ENCODE results near the gene WNT11.

The WNT11 gene

DNA sequence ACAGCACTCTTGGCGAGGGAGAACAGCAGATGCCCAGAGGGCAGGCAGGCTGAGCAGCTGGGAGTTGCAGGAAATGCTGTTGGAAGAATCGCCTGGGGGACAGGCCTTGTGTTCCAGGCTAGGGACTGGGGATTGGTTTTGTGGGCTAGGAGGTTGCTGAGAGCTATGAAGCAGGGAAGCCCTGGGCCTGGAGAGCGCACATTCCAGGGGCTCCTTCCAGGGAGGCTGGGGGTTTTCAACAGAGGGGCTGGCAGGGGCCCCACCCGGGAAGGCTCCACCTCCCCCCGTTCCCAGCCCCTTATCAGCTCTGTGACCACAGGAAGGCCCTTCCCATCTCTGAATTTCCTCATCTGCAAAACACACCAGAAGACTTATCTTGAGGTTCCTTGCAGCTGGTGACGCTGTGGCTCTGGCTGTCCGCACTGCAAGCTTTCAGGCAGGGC, 21.7 kb downstream of the WNT11 start:
- no peak for TF ChIP-seq ZFX (IDR thresholded peaks at IDR 0.05; ENCODE audit: borderline replicate concordance)
- TF ChIP-seq, protein P1, sequence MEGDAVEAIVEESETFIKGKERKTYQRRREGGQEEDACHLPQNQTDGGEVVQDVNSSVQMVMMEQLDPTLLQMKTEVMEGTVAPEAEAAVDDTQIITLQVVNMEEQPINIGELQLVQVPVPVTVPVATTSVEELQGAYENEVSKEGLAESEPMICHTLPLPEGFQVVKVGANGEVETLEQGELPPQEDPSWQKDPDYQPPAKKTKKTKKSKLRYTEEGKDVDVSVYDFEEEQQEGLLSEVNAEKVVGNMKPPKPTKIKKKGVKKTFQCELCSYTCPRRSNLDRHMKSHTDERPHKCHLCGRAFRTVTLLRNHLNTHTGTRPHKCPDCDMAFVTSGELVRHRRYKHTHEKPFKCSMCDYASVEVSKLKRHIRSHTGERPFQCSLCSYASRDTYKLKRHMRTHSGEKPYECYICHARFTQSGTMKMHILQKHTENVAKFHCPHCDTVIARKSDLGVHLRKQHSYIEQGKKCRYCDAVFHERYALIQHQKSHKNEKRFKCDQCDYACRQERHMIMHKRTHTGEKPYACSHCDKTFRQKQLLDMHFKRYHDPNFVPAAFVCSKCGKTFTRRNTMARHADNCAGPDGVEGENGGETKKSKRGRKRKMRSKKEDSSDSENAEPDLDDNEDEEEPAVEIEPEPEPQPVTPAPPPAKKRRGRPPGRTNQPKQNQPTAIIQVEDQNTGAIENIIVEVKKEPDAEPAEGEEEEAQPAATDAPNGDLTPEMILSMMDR (IDR thresholded peaks at IDR 0.05): no peak
- H3K27ac ChIP-seq: no peak overlapping the region

DNA sequence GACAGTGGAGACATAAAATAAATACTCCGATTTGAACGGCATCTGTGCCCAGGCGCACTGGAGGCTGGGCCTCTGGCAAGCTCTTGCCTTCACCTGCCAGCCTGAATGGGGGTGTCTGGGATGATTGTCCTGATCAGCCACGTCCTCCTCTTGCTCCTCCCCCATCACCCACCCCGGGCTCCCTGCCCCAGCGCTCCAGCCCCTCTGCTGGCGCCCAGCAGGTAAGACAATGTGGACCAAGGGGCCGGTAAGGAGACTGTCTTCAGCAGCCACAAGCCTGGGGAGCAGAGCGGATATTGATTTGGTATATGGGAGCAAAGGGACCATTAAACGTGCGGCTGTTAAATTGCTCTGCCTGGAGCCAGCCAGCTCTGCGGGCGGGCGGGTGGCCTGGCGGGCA, 24.9 kb downstream of the WNT11 start:
- no peak for TF ChIP-seq ZFX (IDR thresholded peaks at IDR 0.05; ENCODE audit: borderline replicate concordance)
- TF ChIP-seq, protein P1 (IDR thresholded peaks at IDR 0.05): no peak

DNA sequence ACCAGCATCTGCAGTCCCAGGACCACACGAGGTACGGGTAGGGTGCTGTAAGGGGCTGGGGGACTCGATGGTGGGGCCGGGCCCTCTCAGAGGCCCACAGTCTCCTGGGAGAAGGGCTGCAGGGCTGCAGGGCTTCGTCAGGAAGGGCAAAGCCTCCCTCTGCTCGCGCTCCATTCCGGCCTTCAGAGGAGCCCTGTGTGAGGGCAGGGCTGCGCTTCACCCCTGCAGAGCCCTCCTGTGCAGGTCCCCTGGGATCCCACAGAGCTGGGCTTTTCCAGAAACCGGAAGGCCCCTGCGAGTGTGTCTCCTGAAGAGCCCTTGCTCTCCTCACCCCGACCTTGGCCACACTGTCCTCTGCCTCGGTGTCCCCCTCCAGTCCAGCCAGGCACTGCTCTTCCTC, 27.2 kb downstream of the WNT11 start:
- TF ChIP-seq ZFX (IDR thresholded peaks at IDR 0.05; ENCODE audit: borderline replicate concordance): no peak
- TF ChIP-seq, protein P1 (IDR thresholded peaks at IDR 0.05): no peak
- H3K27ac ChIP-seq: no peak overlapping the region

More for the DNA sequence above, 24.9 kb downstream of the WNT11 start:
- no peak overlapping the region for H3K27ac ChIP-seq

DNA sequence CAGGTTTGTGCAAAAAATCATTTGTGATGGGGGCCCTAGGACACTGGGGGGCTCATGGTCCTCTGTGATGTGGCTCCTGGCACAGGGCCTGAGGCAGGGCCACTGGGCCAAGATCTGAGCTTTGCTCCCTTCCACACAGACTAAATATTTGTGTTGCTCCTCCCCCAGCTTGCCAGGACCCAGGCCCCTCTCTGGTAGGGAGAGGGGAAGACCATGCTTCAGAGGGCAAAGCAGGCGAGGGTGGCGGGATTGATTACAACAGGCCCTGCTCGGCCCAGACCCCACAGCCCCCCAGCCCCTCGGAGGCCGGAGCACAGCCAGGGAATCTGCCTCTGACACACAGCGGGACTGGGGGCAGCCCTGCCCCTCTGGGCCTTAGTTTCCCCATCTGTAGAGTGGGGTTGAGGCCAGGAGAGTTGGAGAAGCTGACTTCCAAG, 29.0 kb downstream of the WNT11 start:
- no peak for TF ChIP-seq ZFX (IDR thresholded peaks at IDR 0.05; ENCODE audit: borderline replicate concordance)
- no peak overlapping the region for H3K27ac ChIP-seq

DNA sequence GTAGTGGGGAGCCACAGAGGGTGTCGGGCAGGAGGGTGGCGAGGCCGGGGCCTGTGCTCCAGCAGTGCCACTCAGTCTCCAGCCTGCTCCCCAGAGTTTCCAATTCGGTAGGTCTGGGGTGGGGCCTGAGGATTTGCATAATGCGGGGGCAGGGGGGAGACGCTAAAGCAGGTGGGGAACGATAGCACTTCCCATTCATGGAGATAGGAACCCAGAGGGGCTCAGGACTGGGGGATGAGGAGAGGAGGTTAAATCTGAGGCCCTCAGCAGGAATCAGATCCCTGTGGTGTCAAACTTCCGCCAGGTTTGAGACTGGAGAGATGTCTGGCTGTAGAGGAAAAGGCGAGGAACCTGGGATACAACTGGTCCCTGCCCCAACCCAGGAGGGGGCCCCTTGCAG, 29.8 kb downstream of the WNT11 start:
- TF ChIP-seq ZFX (IDR thresholded peaks at IDR 0.05; ENCODE audit: borderline replicate concordance): no peak
- TF ChIP-seq, protein P1 (IDR thresholded peaks at IDR 0.05): no peak
- no peak overlapping the region for H3K27ac ChIP-seq

DNA sequence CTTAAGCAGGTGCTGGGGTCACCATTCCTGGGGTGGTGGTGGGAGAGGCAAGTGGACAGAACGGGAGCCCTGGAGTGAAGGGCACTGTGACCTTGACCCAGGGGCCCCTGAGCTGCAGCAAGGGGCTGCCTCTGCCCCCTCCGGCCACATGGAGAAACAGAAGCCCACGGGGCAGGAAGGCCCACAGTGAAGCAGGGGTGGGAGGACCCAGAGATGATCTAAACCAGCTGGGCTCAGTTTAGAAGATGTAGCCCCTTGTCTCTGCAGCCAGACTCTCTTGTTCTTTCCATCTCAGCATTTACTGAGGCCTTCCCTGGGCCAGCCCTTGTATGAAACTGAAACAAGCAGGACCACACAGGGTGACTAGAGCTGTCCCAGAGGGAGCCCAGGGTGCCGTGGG, 30.5 kb downstream of the WNT11 start:
- TF ChIP-seq, protein P1 (IDR thresholded peaks at IDR 0.05): no peak
- no peak for TF ChIP-seq ZFX (IDR thresholded peaks at IDR 0.05; ENCODE audit: borderline replicate concordance)
- no peak overlapping the region for H3K27ac ChIP-seq

DNA sequence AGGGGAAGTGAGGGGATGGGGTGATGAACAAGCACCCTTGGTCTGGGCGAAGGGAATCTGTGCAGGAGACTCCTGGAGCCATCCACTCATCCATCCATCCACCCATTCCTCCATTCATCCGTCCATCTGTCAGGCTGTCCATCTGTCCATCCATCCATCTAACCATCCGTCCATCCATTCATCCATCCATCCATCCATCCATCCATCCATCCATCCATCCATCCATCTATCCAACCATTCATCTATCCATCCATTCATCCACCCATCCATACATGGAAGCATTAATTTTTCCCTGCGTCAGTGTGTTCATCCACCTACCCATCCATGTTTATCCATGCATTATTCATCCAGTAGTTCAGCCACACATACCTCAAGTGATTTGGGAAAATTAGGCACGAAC, 32.0 kb downstream of the WNT11 start:
- TF ChIP-seq, protein P1 (IDR thresholded peaks at IDR 0.05): no peak
- no peak for TF ChIP-seq ZFX (IDR thresholded peaks at IDR 0.05; ENCODE audit: borderline replicate concordance)
- H3K27ac ChIP-seq: no peak overlapping the region

DNA sequence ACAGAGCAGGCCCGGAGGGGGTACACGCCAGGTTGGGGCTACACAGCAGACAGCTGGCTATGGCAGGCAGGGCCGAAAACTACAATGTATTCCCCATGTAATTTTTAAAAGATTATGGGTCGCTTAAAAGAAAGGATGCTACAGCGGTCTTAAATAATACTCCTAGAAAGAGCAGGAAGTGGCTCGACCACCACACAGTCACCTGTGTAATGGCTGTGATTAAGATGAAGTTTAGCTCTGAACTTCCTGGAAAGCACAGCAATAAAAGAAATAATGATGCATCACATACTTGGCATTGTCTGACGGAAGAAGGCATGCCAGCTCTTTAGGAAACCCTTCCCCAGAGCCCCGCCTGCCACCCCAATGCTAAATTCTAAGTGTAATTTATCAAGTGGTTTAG, 32.6 kb downstream of the WNT11 start:
- H3K27ac ChIP-seq: no peak overlapping the region
- no peak for TF ChIP-seq ZFX (IDR thresholded peaks at IDR 0.05; ENCODE audit: borderline replicate concordance)
- TF ChIP-seq, protein P1 (IDR thresholded peaks at IDR 0.05): no peak
